ENCODE measurements around the gene ZRANB1.

Gene ZRANB1

GRCh38 chr10:125037145-125037877 lies 95.4 kb downstream of the ZRANB1 start:
- Histone ChIP-seq H3K36me3 (ENCODE audit: insufficient read depth, low read length) (peaks cover 12% of the 10 kb centered on the region), H3K4me1 (ENCODE audit: insufficient read depth, low read length) (peaks cover 55% of the 10 kb centered on the region), H3K9me3 (ENCODE audit: control insufficient read depth, insufficient read depth, low read length) (no peaks in the 10 kb centered on the region), H3K9ac (ENCODE audit: low read depth, low read length) (no peak overlapping the region)
